ENCODE data around the gene IFNL2.
"Not testable (repeated sequence)": the region's sequence is repeated elsewhere in the genome, so short reads cannot be mapped to it uniquely, and the experiment has no call there.

IFNL2 gene

GRCh38 chr19:39268085-39268484, at the start of gene IFNL2:
Gene IFNL2 (plus strand): TSS chr19:39268396. CDS start chr19:39268569, 173 bp downstream.
- H3K4me3 ChIP-seq (ENCODE audit: low read depth, low read length); DNase-seq (ENCODE audit: low read depth): not testable (repeated sequence)

GRCh38 chr19:39219108-39219507, 49.1 kb upstream of the IFNL2 start:
- not testable (repeated sequence) for DNase-seq (ENCODE audit: low read depth); H3K4me3 ChIP-seq (ENCODE audit: low read depth, low read length)

GRCh38 chr19:39223703-39224279, 44.4 kb upstream of the IFNL2 start:
- DNase-seq (ENCODE audit: low read depth) = no peak
- H3K4me3 ChIP-seq (ENCODE audit: low read depth, low read length) = no peak overlapping the region

GRCh38 chr19:39224910-39225309, 43.3 kb upstream of the IFNL2 start:
- peak; percentile 15 for TF ChIP-seq CTCF (IDR thresholded peaks at IDR 0.05; ENCODE audit: low read depth, low read length, missing control alignments)
- H3K4me3 ChIP-seq (ENCODE audit: low read depth, low read length) = no peak overlapping the region
- no peak for DNase-seq (ENCODE audit: low read depth)

More at GRCh38 chr19:39223703-39224279, 44.4 kb upstream of the IFNL2 start:
- TF ChIP-seq CTCF (IDR thresholded peaks at IDR 0.05; ENCODE audit: low read depth, low read length, missing control alignments) = no peak

- no peak for TF ChIP-seq CTCF (IDR thresholded peaks at IDR 0.05; ENCODE audit: low read depth, low read length, missing control alignments)
- DNase-seq (ENCODE audit: low read depth) = no peak
Observed at GRCh38 chr19:39230096-39230764, 38.0 kb upstream of the IFNL2 start.

GRCh38 chr19:39232708-39233107, 35.5 kb upstream of the IFNL2 start:
- no peak overlapping the region for H3K4me3 ChIP-seq (ENCODE audit: low read depth, low read length)
- TF ChIP-seq CTCF (IDR thresholded peaks at IDR 0.05; ENCODE audit: low read depth, low read length, missing control alignments) = no peak
- no peak for DNase-seq (ENCODE audit: low read depth)

More at GRCh38 chr19:39230096-39230764, 38.0 kb upstream of the IFNL2 start:
- no peak overlapping the region for H3K4me3 ChIP-seq (ENCODE audit: low read depth, low read length)

- H3K4me3 ChIP-seq (ENCODE audit: low read depth, low read length) = no peak overlapping the region
- TF ChIP-seq CTCF (IDR thresholded peaks at IDR 0.05; ENCODE audit: low read depth, low read length, missing control alignments) = no peak
Observed at GRCh38 chr19:39236527-39236926, 31.7 kb upstream of the IFNL2 start.

More at GRCh38 chr19:39236527-39236926, 31.7 kb upstream of the IFNL2 start:
- no peak for DNase-seq (ENCODE audit: low read depth)
